ENCODE data around the gene LMNA. TPM values are rescaled to one million over a fixed set of nuclear protein-coding genes. Genes with fewer than 3 reads are reported as not detected.
"Not testable (repeated sequence)": the region's sequence is repeated elsewhere in the genome, so short reads cannot be mapped to it uniquely, and the experiment has no call there.

Gene LMNA
- total and polyA plus RNA-seq, 3 donors from 2014 or later = 162 to 219 (median 189) TPM

DNA sequence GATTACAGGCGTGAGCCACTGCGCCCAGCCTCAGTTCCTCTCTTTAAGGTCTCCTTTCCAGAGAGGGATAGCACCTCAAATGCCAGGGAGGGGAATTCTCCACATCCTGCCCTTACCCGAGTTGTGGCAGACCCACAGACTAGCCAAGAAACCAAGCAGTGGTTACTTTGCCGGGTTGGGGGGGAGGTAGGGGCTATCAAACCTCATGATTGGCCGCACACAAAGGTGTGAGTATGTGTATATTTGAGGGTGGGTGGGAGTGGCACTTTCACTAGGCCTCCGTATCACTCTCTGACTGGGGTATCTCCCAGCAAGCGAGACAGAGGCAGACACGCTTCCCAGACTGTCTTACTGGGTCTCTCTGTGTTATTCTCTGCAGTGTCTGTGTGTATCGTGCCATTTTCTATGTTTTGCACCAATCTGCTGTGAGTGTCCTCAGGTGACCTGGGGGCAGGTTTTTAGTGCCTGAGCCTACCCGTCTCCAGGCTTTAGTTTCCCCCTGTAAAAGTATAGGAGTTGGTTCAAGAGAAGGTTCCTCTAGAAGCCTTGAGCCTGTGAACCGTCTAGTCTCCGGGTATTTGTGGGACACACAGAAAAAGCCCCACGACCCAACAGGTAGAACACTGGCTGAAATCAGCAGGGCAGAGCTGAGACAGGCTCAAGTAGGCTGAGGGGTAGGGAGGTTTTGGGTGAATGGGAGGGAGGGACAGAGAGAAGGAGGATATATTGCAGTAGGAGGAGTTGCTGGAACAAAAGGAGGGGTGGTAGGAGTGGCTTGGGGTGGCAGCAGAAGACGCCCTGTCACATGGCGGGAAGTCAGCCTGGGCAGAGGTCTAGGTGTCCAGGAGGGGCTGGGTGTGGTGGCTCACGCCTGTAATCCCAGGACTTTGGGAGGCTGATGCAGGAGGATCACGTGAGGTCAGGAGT is 10.3 kb downstream of the LMNA start:
- H3K9me3 ChIP-seq = no peaks in the 10 kb centered on the region
- H3K4me3 ChIP-seq = no peak overlapping the region
- intact Hi-C loops (cut with DNase I; ENCODE audit: low total_unique reads) = no loop called here
- H3K4me1 ChIP-seq = peaks cover 100% of the 10 kb centered on the region
- H3K27me3 ChIP-seq = no peaks in the 10 kb centered on the region
- no peak for TF ChIP-seq POLR2A (IDR thresholded peaks at IDR 0.05)
- no peak for TF ChIP-seq CTCF (IDR thresholded peaks at IDR 0.05)
- WGBS, 2 donors = 47 to 58% methylated on average over 15 to 17 of the region's 17 CpGs
- no peaks in the 10 kb centered on the region for H3K36me3 ChIP-seq (ENCODE audit: low read depth, missing control alignments)
- peak; percentile 71 for DNase-seq
- H3K27ac ChIP-seq = peak overlapping the region; percentile 96 to 98

DNA sequence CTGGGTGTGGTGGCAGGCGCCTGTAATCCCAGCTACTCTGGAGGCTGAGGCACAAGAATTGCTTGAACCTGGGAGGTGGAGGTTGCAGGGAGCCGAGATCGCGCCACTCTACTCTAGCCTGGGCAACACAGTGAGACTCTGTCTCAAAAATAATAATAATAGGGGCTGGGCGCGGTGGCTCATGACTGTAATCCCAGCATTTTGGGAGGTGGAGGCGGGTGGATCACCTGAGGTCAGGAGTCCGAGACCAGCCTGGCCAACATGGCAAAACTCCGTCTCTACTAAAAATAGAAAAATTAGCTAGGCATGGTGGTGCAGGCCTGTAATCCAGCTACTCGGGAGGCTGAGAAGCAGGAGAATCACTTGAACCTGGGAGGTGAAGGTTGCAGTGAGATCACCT is 11.0 kb downstream of the LMNA start:
- intact Hi-C loops (cut with DNase I; ENCODE audit: low total_unique reads); DNase-seq; H3K4me3 ChIP-seq; H3K36me3 ChIP-seq (ENCODE audit: low read depth, missing control alignments); H3K27me3 ChIP-seq; H3K9me3 ChIP-seq: not testable (repeated sequence)
- peak overlapping the region; percentile 96 to 98 for H3K27ac ChIP-seq
- peaks cover 100% of the 10 kb centered on the region for H3K4me1 ChIP-seq
- WGBS, 2 donors = 78 to 82% methylated on average over 10 of the region's 10 CpGs

DNA sequence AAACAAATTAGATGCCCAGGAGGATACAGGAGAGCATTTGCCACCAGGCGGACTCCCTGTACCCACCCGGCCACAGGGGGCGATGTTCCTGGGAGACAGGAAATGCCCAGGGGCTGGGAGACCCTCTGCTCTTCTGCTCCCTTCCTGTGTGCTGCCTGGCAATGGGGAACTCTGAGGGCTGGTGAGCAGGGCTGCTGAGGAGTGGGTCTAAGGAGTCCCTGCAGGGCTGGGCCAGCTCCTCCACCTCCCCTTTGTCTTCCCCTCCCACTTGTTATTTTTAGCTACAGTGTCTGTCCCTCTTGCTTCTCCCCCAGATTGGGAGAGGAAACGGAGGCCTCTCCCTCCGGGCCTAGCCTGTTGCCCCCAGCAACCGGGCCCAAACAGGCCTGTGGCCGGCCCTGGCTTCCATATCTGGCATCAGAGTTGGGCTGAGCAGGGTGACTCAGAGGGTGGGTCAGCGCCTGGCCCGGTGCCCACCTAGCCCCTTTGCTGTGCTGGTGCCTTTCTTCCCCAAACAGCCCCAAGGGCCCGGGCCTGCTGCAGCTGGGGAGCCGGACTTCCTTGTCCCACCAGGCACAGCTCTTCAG is 11.6 kb downstream of the LMNA start:
- 25 to 27% methylated on average over 10 to 11 of the region's 11 CpGs for WGBS, 2 donors
- Histone ChIP-seq H3K27me3 (no peaks in the 10 kb centered on the region), H3K27ac (peak overlapping the region; percentile 96 to 98), H3K4me3 (no peak overlapping the region), H3K4me1 (peaks cover 95% of the 10 kb centered on the region), H3K9me3 (no peaks in the 10 kb centered on the region), H3K36me3 (ENCODE audit: low read depth, missing control alignments) (no peaks in the 10 kb centered on the region)
- intact Hi-C loops (cut with DNase I; ENCODE audit: low total_unique reads) = no loop called here
- no peak for TF ChIP-seq POLR2A (IDR thresholded peaks at IDR 0.05)
- peak in 2 of 3 experiments; percentile 20 to 54 for TF ChIP-seq CTCF (IDR thresholded peaks at IDR 0.05)
- DNase-seq = peak; percentile 78

DNA sequence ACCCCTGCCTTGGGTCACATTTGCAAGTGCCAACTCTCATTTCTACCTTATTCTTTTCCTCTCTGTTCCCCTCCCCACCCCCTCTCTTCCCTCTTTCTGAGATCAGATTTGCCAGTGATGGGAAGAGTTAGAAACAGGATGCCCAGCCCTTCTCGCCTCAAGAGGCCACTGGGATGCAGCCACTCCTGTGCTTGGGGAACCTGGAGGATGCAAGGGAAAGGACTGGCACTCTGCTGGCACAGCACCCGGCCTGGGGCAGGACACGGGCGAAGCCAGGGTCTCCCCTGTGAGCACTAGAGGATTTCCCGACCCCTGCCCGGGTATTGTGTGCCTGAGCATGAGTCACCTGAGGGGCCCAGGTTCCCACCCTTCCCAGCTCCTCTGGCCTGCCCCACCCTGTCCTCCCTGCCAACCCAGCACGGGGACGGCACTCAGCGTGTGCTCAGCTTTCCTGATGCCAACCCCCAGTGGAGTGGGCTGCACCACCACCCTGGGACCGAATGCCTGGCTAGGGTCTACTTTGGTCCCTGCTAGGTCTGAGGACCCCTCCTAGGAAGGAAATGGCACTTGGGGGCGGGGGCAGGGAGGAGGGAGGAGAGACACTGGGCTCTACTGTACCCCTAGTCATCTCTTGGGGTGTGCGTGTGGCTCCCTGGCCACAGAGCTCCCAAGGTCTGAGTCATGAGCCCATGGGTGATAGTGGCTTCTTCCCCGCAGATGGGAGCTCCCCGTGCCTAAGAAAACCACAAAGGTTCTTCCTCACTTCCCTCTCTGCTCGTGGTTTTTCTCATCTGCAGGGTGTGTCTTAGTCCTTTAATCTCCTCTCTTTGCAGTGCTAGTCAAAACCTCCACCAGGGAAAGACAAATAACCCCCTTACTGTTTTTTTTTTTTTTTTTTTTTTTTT is 12.4 kb downstream of the LMNA start:
- H3K4me1 ChIP-seq = peaks cover 88% of the 10 kb centered on the region
- H3K9me3 ChIP-seq = no peaks in the 10 kb centered on the region
- TF ChIP-seq POLR2A (IDR thresholded peaks at IDR 0.05) (no peak), CTCF (IDR thresholded peaks at IDR 0.05) (no peak)
- intact Hi-C loops (cut with DNase I; ENCODE audit: low total_unique reads) = no loop called here
- H3K36me3 ChIP-seq (ENCODE audit: low read depth, missing control alignments) = no peaks in the 10 kb centered on the region
- DNase-seq = peak; percentile 49
- no peak overlapping the region for H3K4me3 ChIP-seq
- WGBS, 2 donors = 39 to 48% methylated on average over 9 to 15 of the region's 15 CpGs
- peak overlapping the region; percentile 96 to 98 for H3K27ac ChIP-seq
- H3K27me3 ChIP-seq = no peaks in the 10 kb centered on the region

DNA sequence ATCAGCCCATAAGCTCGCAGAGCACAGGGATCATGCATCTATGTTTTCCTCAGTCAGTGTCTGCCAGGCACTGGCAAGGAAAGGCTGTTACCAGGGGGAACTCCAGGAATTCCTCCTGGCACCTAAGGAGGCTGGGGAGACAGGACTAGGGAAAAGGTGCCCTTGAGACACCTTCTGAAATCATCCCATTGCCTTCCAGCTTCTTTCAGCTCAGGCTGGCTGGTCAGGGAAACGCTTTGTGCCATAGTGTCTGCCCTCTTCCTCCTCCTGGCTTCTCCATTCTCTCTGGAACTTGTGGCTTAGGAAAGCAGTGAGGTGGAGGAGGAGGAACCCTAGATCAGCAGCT is 13.8 kb downstream of the LMNA start:
- Histone ChIP-seq H3K27ac (peak overlapping the region; percentile 91 to 98), H3K4me3 (no peak overlapping the region), H3K27me3 (no peaks in the 10 kb centered on the region), H3K9me3 (no peaks in the 10 kb centered on the region), H3K4me1 (peaks cover 74% of the 10 kb centered on the region), H3K36me3 (ENCODE audit: low read depth, missing control alignments) (no peaks in the 10 kb centered on the region)
- WGBS, 2 donors = 23 to 48% methylated on average over 2 of the region's 2 CpGs
- no peak for DNase-seq
- intact Hi-C loops (cut with DNase I; ENCODE audit: low total_unique reads) = no loop called here
- no peak for TF ChIP-seq POLR2A (IDR thresholded peaks at IDR 0.05)
- no peak for TF ChIP-seq CTCF (IDR thresholded peaks at IDR 0.05)
